C4-2B (cell line): ENCODE data around the gene KNOP1.

ENCODE experiments used
- ZFX ChIP-seq: fragments of 450-650 bp; IDR thresholded peaks from 2 replicates; pipeline ENCODE4 v1.6.1; 2017
- TF ChIP-seq, protein P1 (sequence below): fragments of 450-650 bp; conservative IDR thresholded peaks from 2 replicates; pipeline ENCODE4 v1.5.1; 2017; ENCODE audit warnings: mild to moderate bottlenecking

DNA sequence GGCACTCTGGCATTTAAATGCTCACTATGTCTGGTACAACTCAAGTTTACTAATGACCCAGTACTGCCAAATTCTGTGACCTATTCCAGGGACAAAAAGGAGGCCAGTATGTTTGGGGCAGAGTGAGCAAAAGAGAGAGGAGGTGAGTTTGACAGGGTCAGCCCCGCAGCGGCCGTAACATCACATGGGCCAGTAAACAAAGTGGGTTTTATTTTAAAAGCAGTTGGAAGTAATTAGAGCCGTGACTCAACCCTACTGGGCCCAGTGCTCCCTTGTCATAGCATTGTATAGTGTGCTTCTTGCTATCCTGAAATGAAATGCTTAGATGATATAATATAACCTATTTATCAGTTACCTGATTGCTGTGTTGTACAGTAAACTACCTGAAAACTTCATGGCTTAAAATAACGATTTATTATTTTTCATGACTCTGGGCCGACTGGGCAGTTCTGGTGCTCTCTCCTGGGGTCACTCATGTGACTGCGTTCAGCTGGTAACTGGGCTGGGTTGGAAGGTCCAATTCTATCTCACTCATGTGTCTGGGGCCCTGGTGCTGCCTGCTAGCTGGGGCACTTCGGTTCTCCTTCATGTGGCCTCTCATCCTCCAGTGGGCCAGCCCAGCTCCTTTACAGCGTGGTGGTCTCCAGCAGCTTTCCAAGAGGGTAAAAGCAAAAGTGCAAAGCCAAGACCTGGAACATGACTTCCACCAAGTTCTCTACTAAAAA lies 27.4 kb upstream of the KNOP1 start:
- TF ChIP-seq, protein P1, sequence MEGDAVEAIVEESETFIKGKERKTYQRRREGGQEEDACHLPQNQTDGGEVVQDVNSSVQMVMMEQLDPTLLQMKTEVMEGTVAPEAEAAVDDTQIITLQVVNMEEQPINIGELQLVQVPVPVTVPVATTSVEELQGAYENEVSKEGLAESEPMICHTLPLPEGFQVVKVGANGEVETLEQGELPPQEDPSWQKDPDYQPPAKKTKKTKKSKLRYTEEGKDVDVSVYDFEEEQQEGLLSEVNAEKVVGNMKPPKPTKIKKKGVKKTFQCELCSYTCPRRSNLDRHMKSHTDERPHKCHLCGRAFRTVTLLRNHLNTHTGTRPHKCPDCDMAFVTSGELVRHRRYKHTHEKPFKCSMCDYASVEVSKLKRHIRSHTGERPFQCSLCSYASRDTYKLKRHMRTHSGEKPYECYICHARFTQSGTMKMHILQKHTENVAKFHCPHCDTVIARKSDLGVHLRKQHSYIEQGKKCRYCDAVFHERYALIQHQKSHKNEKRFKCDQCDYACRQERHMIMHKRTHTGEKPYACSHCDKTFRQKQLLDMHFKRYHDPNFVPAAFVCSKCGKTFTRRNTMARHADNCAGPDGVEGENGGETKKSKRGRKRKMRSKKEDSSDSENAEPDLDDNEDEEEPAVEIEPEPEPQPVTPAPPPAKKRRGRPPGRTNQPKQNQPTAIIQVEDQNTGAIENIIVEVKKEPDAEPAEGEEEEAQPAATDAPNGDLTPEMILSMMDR = no peak
- TF ChIP-seq ZFX = no peak
